CD14-positive monocyte (primary cell): Measurements from ENCODE around the gene SPPL2C. TPM values are rescaled to one million over a fixed set of nuclear protein-coding genes. Genes with fewer than 3 reads are reported as not detected.

ENCODE experiments used
- DNase-seq, 3 donors: peaks; one replicate each; pipeline ENCODE4 v3.0.0-alpha.2; 2011 to 2022
- H2AFZ ChIP-seq: 2 replicates; pipeline ENCODE4 v1.6.0; 2012; ENCODE audit warnings: mild to moderate bottlenecking, low read depth, low read length, inconsistent platforms; ENCODE audit not compliant: insufficient read depth, poor library complexity, severe bottlenecking
- H3K27ac ChIP-seq, 2 donors: 1 replicate in 1 of 2; 2 replicates in 1 of 2; pipeline ENCODE4 v1.5.1; 2012 to 2013; ENCODE audit warnings: low read length in 2 of 2, control low read depth in 1 of 2, inconsistent platforms in 1 of 2, low read depth in 1 of 2, mild to moderate bottlenecking in 1 of 2
- H3K27me3 ChIP-seq, 2 donors: one replicate each; pipeline versions ENCODE4 v1.6.0 to v1.6.1; 2011 to 2013; ENCODE audit warnings: low read length in 2 of 2; ENCODE audit not compliant: control insufficient read depth in 2 of 2, insufficient read depth in 2 of 2
- H3K36me3 ChIP-seq, 2 donors: replicated peaks in 1 of 2; 1 replicate in 1 of 2; 2 replicates in 1 of 2; pipeline versions ENCODE4 v1.5.1 to v1.6.1; 2012 to 2013; ENCODE audit warnings: low read length in 2 of 2, control low read depth in 1 of 2, inconsistent platforms in 1 of 2, mild to moderate bottlenecking in 1 of 2; ENCODE audit not compliant: insufficient read depth in 2 of 2, control insufficient read depth in 1 of 2
- H3K4me1 ChIP-seq, 2 donors: 1 replicate in 1 of 2; 2 replicates in 1 of 2; pipeline versions ENCODE4 v1.5.1 to v1.6.1; 2012 to 2013; ENCODE audit warnings: low read length in 2 of 2, control low read depth in 1 of 2, inconsistent platforms in 1 of 2, mild to moderate bottlenecking in 1 of 2, moderate library complexity in 1 of 2; ENCODE audit not compliant: insufficient read depth in 2 of 2, control insufficient read depth in 1 of 2
- H3K4me2 ChIP-seq: replicated peaks from 2 replicates; pipeline ENCODE3; 2012; ENCODE audit warnings: low read length, moderate library complexity, mild to moderate bottlenecking; ENCODE audit not compliant: poor library complexity, severe bottlenecking; ENCODE audit errors: extremely low read depth
- H3K4me3 ChIP-seq, 3 experiments: fragments of 200-600 bp in 1 of 3; sonication (generic) in 1 of 3; replicated peaks in 1 of 3; 1 replicate in 2 of 3; 2 replicates in 1 of 3; pipeline ENCODE4 v1.5.1; 2011 to 2013; ENCODE audit warnings: low read length in 3 of 3, mild to moderate bottlenecking in 3 of 3, control low read depth in 2 of 3, low read depth in 2 of 3, inconsistent platforms in 1 of 3, moderate library complexity in 1 of 3
- H3K79me2 ChIP-seq: 2 replicates; pipeline ENCODE4 v1.6.0; 2012; ENCODE audit warnings: mild to moderate bottlenecking, control low read depth, inconsistent platforms, low read length, moderate library complexity; ENCODE audit not compliant: insufficient read depth
- H3K9ac ChIP-seq: 2 replicates; pipeline ENCODE4 v1.6.0; 2017; ENCODE audit warnings: low read length, mild to moderate bottlenecking; ENCODE audit not compliant: insufficient read depth, poor library complexity, severe bottlenecking
- H3K9me3 ChIP-seq, 2 donors: replicated peaks in 1 of 2; 1 replicate in 1 of 2; 2 replicates in 1 of 2; pipeline versions ENCODE4 v1.5.1 to v1.6.1; 2012 to 2013; ENCODE audit warnings: low read length in 2 of 2, control low read depth in 1 of 2; ENCODE audit not compliant: control insufficient read depth in 1 of 2, insufficient read depth in 1 of 2
- H4K20me1 ChIP-seq: 2 replicates; pipeline ENCODE4 v1.6.0; 2012; ENCODE audit warnings: mild to moderate bottlenecking, low read length, control low read depth, moderate library complexity; ENCODE audit not compliant: insufficient read depth
- H3K27ac Mint-ChIP-seq, 7 donors: one replicate each; pipeline ENCODE4 v1.8.0; 2020; ENCODE audit warnings: mild to moderate bottlenecking in 7 of 7, mixed read lengths in 7 of 7, moderate library complexity in 6 of 7, inconsistent platforms in 2 of 7
- H3K27me3 Mint-ChIP-seq, 3 donors: one replicate each; pipeline ENCODE4 v1.8.0; 2021 to 2022; ENCODE audit warnings: low read depth in 3 of 3, mild to moderate bottlenecking in 3 of 3, mixed read lengths in 3 of 3, moderate library complexity in 3 of 3, inconsistent platforms in 1 of 3
- H3K36me3 Mint-ChIP-seq, 2 donors: one replicate each; pipeline ENCODE4 v1.8.0; 2020; ENCODE audit warnings: mixed read lengths in 2 of 2, inconsistent platforms in 1 of 2, mild to moderate bottlenecking in 1 of 2
- H3K4me1 Mint-ChIP-seq: one replicate; pipeline ENCODE4 v1.8.0; 2020; ENCODE audit warnings: mild to moderate bottlenecking, mixed read lengths
- H3K4me3 Mint-ChIP-seq, 2 donors: one replicate each; pipeline ENCODE4 v1.8.0; 2020; ENCODE audit warnings: mild to moderate bottlenecking in 2 of 2, mixed read lengths in 2 of 2, moderate library complexity in 1 of 2
- H3K9me3 Mint-ChIP-seq, 7 donors: one replicate each; pipeline ENCODE4 v1.8.0; 2020 to 2022; ENCODE audit warnings: mixed read lengths in 7 of 7, mild to moderate bottlenecking in 6 of 7, moderate library complexity in 6 of 7, inconsistent platforms in 2 of 7
- CTCF ChIP-seq: fragments of 200-600 bp; IDR thresholded peaks from one replicate; pipeline ENCODE4 v1.8.0; 2022; ENCODE audit warnings: antibody characterized with exemption, mild to moderate bottlenecking
- WGBS: methylation state at CpG from one replicate; pipeline ENCODE4 v1.1.5; 2013; ENCODE audit warnings: missing lambda C conversion rate; ENCODE audit not compliant: insufficient coverage; 5-methylcytosine and 5-hydroxymethylcytosine counted together
- intact Hi-C, 2 donors: fragments of 100-400 bp; cut with micrococcal nuclease; formaldehyde crosslinking; loops; one replicate each; pipeline versions ENCODE4 v1.15.0 to v1.15.1; 2023
- polyA plus RNA-seq, 3 donors: library from polyadenylated mRNA; depleted of rRNA in 1 of 3; unstranded in 2 of 3; stranded (reverse) in 1 of 3; fragments of 300-500 nt in 2 of 3; fragments of >200 nt in 1 of 3; fragmentation: Illumina TruSeq in 2 of 3; gene quantifications; 1 replicate in 2 of 3; 2 replicates in 1 of 3; pipeline ENCODE4 v1.2.3, GENCODE V29; 2012 to 2021

SPPL2C gene
- polyA plus RNA-seq, 3 donors: not detected

- H3K27me3 Mint-ChIP-seq: peaks cover 1 to 5% (median 4%) of the 10 kb centered on the region in 3 donors
- Histone ChIP-seq H2AFZ (no peak overlapping the region), H4K20me1 (no peaks in the 10 kb centered on the region), H3K27me3 (no peaks in the 10 kb centered on the region), H3K27ac (no peak overlapping the region), H3K4me2 (no peak overlapping the region), H3K36me3 (no peaks in the 10 kb centered on the region), H3K9ac (no peak overlapping the region), H3K4me3 (no peak overlapping the region), H3K79me2 (no peaks in the 10 kb centered on the region), H3K9me3 (no peaks in the 10 kb centered on the region), H3K4me1 (no peaks in the 10 kb centered on the region)
- no peaks in the 10 kb centered on the region for H3K36me3 Mint-ChIP-seq
- no peak overlapping the region for H3K4me3 Mint-ChIP-seq
- H3K9me3 Mint-ChIP-seq: no peaks in the 10 kb centered on the region
- no peaks in the 10 kb centered on the region for H3K4me1 Mint-ChIP-seq
- 95% methylated on average over 22 of the region's 26 CpGs for WGBS
- intact Hi-C loops: loop anchor here in 1 of 2 donors (10.0 kb wide), 1 partner anchor 440 kb away; no protein-coding TSS in a partner anchor
- DNase-seq: no peak
- no peak for TF ChIP-seq CTCF
- H3K27ac Mint-ChIP-seq: peak overlapping the region in 1 of 7 donors; percentile 4
These were observed 9.9 kb upstream of the SPPL2C start for GRCh38 chr17:45834471-45835396.

- H3K9me3 ChIP-seq: no peaks in the 10 kb centered on the region
- H3K4me1 Mint-ChIP-seq: no peaks in the 10 kb centered on the region
- H4K20me1 ChIP-seq: no peaks in the 10 kb centered on the region
- no peaks in the 10 kb centered on the region for H3K36me3 ChIP-seq
- intact Hi-C loops: loop anchor here in 1 of 2 donors (10.0 kb wide), 1 partner anchor 441 kb away; no protein-coding TSS in a partner anchor
- H3K27ac Mint-ChIP-seq: no peak overlapping the region
- no peaks in the 10 kb centered on the region for H3K79me2 ChIP-seq
- H3K4me1 ChIP-seq: no peaks in the 10 kb centered on the region
- H3K4me2 ChIP-seq: no peak overlapping the region
- WGBS: 89% methylated on average over 3 of the region's 5 CpGs
- H3K27me3 ChIP-seq: no peaks in the 10 kb centered on the region
- H3K27ac ChIP-seq: no peak overlapping the region
- H3K36me3 Mint-ChIP-seq: no peaks in the 10 kb centered on the region
- no peaks in the 10 kb centered on the region for H3K9me3 Mint-ChIP-seq
- H3K9ac ChIP-seq: no peak overlapping the region
- peaks cover 1 to 5% (median 4%) of the 10 kb centered on the region in 3 donors for H3K27me3 Mint-ChIP-seq
- no peak for TF ChIP-seq CTCF
- no peak overlapping the region for H3K4me3 ChIP-seq
- no peak overlapping the region for H3K4me3 Mint-ChIP-seq
- H2AFZ ChIP-seq: no peak overlapping the region
- no peak for DNase-seq
These were observed 9.2 kb upstream of the SPPL2C start for GRCh38 chr17:45835481-45835880.
